GM12892 (cell line): ENCODE measurements around the gene NR2F6.

Source experiments
- POLR2A ChIP-seq: IDR thresholded peaks from 2 replicates; pipeline ENCODE4 v1.6.1; 2011; ENCODE audit warnings: low read depth, low read length, control low read depth
- POLR2AphosphoS5 ChIP-seq: IDR thresholded peaks from 2 replicates; pipeline ENCODE4 v1.6.1; 2011; ENCODE audit warnings: low read depth, low read length, control low read depth
- TAF1 ChIP-seq: IDR thresholded peaks from 2 replicates; pipeline ENCODE4 v1.6.1; 2011; ENCODE audit warnings: low read depth, mild to moderate bottlenecking, control low read depth, low read length, borderline replicate concordance

DNA sequence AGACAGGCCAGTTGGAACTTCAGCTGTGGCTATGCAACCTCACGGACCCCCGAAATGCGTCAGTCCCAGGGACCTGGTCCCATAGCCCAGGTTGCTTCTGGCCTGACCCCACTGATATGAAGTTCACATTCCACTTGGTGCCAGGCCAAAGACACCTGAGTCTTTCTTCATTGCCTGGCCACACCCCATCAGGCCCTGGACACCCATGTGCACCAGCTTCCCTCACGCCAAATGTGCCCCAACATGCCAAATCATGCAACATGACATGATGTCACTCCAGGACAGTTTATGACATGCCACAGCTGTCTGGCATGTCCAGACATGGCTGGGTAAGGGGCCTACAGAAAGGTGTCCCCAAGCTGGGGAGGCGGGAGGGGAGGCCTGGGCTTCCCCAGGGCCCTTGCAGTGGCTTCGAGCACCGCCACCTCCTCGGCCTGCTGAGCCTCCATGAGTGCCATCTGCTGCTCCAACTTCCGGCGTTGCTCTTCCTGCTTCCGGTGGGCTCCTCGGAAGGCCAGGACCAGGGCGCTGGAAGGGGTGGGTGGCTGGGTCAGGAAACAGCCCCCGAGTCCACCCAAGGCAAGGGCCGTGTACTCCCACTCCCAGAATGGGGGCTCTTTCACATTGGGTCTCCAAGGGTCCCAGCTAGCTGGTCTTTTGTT, 4.3 kb upstream of the NR2F6 start:
- TF ChIP-seq POLR2AphosphoS5 (no peak), POLR2A (no peak), TAF1 (no peak)
